ENCODE results near the gene LGI1.
"Not testable (repeated sequence)": the region's sequence is repeated elsewhere in the genome, so short reads cannot be mapped to it uniquely, and the experiment has no call there.

The LGI1 gene

DNA sequence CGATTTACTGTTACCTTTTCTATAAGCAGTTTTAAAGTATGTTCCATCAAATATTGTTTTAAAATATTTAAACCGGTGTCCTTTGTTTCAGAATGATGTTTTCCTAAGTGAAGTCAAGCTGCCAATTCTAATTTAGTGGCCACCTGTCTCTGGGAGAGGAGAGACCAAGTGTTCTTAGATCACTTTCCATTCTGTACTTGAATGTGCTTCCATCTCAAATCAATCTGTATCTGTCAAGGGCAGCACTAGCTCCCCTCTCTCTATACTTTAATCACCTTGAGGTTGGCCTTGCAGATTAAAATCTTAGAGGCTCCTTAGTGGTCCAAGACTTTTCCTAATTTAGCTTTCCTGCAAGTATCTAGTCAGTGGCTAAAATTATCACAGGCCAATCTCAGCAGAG is 49.6 kb downstream of the LGI1 start:
- no peak for DNase-seq (ENCODE audit: low read depth)

DNA sequence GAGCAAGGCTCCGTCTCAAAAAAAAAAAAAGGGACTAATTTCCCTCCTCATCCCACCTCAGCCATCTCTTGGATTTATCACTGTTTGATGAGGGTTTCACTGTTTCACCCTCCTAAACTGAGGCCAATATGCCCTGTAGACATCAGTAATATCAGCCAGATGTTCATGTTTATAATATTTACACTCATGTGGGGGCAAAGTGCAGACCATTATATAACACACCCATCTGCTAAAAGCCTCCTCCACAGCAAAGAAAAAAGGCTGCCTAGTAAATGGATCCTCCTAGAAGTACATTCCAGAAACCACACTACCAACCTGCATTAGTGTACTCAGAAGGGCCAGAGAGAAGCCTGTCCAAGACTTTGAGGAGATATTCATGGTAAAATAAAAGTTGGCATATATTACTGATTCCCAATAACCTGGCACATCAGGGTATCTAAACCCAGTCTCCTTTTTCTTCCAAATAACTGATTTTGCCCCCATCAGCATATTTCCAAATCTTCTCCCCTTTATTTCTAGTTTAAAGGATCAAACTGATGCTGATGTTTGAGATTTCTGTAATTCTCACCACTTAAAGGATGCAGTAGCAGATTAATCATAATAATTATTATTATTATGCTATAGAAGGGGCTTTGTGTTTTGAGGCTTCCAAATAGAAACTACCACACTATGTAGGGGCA is 55.1 kb downstream of the LGI1 start:
- DNase-seq (ENCODE audit: low read depth), result no peak

DNA sequence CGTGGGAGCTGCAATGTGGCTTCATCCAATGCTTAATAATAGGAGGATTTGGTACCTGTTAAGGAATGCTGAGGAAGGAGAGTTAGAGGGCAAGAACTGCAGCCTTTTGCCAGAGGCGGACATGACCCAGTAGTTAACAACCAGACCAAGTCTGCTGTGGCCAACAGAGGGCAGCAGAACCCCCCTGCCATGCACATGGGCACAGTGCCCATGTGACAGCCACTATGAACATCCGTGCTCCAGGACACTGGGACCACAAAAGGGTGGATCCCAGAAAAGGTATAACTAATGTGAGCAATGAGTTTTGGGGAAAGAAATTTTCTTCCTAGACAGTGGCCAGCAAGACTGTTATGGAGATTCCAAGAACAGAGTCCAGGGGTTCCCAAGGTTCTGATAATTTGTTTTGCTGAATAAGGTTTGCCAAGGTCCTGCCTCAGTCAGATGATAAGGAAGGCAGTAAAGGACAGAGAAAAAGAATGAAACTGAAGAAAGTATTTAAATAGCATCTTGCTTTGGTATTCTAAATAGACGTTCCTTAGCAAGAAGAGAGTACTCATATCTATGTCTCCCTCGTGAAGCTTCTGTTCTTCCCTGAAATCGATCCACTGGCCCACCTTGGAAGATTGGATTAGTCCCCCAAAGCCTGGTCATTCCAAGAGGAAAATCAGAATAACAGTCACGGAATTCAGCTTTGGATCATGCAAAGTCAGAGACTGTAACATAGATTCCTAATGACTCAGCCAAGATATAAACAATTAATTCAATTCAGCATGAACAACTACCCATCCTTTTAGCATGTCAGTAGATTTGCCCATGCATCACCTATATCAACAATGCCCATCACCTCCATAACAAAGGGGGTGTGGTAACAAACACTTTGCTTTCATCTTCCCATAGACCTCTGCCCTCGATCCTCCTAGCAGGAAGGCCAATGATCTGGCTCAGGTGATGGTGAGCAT is 56.0 kb downstream of the LGI1 start:
- no peak for DNase-seq (ENCODE audit: low read depth)

DNA sequence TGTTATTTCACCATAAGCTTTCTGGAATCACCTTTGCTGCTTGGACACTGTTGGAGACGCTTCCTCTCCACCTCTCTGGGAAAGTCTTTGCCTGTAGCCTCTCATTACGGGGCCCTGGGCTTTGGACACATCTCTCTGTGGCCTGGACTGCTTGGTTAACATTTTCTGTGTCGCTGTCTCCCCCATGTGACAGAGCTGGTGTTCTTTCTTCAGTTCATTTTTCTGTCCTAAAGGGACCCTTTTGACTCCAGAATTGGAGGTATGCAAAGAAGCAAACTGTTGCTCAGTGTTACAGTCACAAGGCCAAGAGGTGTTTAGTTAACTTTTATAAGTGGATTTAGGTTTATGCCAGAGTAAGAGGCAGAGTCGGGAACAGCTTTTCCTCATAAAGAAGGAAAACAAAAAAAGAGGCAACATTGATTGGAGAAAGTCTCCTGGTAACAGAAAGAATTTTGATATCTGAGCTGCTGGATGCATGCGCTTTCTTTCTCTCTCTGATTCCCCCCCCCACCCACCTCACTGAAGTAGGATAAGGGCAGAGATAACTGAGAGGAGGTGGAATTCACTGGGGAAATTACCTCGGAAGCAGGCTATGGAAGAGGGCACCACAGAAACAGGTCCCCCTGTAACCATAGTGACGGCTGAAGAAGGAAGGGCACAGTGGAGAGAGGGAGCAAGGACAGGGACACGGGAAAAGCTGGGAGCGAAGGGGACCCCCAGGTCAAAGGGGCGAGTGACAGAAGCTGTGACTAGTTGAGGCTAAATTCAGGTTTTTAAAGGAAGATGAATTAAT is 57.8 kb downstream of the LGI1 start:
- DNase-seq (ENCODE audit: low read depth), result no peak

DNA sequence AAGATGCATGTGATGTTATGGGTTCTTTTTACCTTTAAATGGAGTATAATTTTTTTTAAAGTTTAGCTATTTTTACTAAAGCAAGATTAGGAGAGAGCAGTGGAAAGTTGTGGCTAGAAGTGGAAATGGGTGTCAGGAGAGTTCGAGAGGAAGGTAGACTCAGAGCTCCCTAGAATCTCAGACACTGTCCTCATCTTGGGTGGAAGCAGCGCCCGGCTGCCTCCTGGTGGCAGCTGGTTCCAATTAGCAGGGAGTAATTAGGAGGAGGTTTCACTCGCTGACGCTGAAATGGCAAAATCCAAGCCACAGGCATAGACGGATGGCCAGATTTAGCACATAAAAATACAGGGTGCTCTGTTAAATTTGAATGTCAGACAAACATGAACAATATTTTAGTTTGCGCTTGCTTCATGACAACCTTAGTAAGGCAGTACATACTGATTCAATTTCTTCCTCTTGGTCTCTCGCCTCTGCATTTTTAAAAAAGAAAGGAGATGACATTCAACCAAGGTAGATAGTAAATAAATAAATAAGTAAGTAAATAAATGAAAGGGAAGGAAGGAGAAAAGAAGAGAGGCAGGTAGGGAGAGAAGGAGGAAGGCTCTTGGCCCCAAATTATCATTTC is 58.5 kb downstream of the LGI1 start:
- no peak for DNase-seq (ENCODE audit: low read depth)

DNA sequence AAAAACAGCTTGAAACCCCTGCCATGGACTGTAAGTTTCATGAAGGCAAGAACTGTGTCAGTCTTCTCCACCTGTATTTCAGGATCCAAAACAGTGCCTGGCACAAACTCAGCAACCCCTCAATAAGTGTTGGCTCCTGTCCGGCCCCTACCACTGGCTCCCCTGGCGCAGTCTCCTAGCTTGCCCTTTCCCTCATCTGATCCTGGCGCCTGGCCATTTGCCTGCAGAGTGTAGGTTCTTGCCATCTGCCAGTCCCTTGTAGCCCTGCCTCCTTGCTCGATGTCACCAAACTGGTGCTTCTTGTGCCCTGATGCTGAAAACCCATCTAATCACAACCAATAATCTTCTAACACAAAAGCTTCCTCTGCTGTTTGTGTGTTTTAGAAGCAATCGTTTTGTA is 60.4 kb downstream of the LGI1 start:
- no peak for DNase-seq (ENCODE audit: low read depth)

DNA sequence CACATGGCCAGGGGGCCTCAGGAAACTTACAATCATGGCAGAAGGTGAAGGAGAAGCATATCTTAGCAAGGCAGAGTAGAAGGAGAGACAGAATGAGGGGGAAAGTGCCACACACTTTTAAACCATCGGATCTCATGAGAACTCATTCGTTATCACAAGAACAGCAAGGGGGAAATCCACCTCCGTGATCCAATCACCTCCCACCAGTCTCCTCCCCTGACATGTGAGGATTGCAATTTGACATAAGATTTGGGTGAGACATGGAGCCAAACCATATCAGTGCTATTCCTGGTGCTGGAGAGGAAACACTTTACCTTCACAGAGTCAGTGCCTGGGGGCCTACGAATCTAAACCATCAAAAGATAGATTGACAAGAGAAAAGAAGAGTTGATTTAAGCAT is 61.8 kb downstream of the LGI1 start:
- DNase-seq (ENCODE audit: low read depth), result no peak

DNA sequence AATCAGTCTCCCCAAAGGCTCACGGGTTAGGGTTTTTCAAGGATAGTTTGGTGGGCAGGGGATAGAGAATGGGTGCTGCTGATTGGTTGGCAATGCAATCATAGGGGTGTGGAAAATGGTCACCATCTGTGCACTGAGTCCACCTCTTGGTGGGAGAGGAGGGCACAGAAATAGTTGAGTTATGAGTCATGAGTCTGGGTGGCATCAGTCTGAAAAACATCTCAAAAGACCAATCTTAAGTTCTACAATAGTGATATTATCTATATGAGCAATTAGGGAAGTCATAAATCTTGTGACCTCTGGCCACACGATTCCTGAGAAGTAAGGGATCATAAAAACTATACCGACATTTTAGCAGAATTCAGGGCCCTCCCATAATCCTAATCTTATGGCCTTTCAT is 62.7 kb downstream of the LGI1 start:
- DNase-seq (ENCODE audit: low read depth), result peak; percentile 46

DNA sequence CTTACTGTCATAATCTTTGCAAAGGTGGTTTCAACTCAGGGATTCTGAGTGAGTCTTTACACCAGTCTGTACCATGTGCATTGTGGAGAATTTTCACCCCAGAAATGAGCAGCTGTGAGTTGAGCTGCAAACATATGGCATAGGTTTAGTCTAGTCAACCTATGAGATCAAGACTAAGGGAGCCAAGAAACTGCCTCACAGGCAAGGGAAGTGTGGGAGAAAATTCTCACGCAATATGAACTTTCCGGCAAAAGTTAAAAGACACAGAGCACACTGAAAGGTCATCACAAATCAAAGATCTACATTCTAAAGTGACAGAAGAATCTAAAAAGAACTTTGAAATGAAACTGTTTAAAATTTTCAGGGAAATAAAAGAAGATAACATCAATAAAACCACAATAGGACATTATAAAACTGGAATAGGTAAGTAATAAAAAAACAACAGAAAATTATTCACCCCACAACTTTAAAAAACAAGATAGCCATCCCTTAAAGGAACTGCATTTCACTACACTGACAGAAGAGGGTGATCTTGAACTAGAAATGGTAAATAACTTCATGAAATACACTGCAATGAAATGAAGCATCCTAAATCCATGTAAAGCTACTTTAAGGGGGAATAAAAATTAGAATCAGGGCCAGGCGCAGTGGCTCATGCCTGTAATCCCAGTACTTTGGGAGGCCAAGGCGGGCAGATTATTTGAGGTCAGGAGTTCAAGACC is 63.5 kb downstream of the LGI1 start:
- DNase-seq (ENCODE audit: low read depth), result no peak

DNA sequence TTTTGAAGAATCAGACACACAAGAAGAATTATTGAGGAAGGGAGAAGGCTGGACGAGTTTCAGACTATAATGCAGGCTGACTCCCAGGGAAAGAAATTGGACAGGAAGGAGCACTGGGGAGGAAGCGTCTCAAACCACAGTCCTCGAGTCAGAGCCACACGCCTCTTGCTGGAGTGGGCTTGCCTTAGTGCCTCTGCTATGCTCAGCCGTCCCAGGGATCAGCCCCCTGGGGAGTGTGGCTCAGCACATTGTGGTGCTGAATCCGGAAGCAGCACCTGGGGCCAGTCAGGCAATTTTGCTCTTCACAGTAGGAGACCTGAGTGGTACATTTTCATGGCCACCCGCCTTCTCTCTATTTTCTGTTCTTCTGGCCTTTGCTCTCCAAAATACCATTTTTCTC is 68.6 kb downstream of the LGI1 start:
- no peak for DNase-seq (ENCODE audit: low read depth)

DNA sequence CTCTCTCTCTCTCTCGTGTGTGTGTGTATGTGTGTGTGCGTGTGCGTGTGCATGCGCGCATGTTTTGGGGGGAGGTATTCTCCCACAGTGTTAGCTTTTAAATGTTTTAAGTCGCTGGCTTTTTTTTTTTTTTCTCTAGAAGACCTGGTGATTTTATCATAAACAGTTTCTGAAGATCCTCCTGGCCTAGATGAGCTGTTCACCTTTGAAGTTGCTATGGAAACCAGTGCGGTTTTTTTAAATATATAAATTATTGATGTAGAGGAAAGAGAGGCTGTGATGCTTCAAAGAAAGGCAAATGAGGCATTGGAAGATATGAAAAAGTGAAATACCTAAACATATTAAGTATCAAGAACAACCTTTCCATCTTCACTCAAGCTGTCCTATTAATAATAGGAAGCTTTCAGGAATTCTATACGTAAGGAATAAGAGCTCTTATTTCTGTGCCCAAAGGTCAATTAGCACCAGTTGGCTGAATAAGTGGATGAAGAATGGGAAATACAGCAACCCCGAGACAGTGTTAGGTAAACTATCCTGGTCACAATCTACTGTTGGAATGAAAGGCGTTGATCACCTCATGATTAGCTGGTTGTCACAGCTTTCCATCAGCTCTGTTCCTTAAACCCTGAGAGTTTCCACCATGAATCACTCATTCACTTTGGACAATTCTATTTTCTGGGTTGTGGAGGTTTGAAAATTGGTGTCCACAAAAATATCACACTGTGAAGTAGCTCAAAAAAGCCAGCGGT is 69.5 kb downstream of the LGI1 start:
- no peak for DNase-seq (ENCODE audit: low read depth)

DNA sequence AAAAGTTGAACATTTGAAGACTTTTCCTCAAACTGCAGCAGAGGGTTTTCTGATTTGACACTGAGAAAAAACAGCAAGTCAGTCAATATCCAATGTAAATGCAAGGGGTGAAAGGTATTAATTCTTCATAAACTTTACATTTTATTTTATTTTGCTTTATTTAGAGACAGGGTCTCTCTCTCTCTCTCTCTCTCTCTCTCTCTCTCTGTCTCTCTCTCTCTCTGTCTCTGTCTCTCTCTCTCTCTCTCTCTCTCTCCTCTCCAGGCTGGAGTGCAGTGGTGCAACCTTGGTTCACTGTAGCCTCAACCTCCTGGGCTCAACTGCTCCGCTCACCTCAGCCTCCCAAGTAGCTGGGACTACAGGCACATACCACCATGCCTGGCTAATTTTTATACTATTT is 73.3 kb downstream of the LGI1 start:
- not testable (repeated sequence) for DNase-seq (ENCODE audit: low read depth)

DNA sequence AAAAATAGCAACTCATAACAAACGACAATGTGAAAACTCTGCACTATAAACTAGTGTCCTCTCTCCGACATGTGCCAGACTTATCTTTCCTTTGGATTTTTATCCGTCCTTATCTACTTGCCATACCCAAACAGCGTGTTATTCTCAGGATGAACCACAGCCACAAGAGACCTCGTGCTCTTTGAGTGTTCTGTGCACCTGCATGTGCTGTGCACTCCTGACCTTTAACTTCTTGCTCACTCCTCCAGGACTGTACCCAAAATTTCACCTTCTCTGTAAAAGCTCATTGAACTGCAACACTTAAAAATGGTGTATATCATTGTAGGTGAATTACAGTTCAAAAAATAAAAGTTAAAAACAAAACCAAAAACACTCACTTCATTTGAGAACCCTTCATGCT is 78.0 kb downstream of the LGI1 start:
- DNase-seq (ENCODE audit: low read depth), result no peak

DNA sequence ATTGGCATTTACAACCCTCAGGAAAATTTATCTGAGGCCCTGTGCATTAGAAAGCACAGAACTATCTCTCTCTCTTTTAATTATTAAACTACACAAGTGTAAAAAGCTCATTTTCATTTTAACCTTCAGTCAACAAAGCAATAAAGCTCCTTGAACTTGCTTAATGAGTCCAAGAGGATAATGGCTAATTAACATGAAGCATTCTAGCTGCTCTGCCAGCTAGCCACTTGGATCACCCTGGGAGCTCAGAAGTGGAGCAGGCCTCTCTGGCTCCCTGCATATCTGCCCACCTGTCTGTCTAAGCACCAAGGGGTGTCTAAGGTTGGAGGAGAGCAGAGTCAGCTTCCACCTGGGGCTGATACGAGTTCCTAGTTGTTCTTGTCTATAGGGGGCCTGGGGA is 80.1 kb downstream of the LGI1 start:
- DNase-seq (ENCODE audit: low read depth), result no peak

DNA sequence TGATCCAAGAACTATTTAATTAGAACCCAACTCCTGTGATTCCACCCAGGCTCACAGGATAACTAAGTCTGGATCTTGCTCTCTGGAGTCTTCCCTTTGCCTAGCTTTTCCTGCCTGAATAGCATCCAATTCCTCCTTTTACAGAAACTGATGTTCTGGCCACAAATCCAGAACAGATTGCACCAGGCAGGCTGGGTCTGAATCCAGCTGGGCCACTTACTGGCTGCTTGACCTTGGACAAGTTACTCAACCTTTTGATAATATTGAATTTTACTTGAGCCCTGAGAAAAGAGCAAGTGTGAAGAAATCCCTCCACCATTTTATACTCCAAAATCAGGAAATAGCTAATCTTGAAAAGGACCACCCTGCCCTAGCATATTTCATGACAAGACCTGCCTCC is 80.5 kb downstream of the LGI1 start:
- DNase-seq (ENCODE audit: low read depth), result no peak

DNA sequence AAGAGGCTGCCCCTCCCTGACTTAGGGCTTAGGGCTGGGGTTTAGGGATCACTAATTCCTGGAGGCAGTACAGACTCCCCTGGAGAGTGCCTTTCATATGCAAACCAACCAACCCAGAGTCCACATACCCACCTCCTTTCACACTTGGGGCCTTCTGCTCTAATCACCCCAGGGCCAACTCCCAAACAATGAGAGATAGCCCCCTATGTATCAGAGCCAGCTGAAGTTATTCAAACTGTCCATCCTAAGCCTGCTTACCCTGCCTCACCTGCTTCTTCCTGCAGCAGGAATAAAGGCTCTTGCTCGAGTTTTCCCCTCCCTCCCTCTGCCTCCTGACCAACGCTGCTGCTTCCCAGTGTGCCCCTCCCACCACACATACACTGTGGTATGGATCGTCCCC is 84.2 kb downstream of the LGI1 start:
- no peak for DNase-seq (ENCODE audit: low read depth)

DNA sequence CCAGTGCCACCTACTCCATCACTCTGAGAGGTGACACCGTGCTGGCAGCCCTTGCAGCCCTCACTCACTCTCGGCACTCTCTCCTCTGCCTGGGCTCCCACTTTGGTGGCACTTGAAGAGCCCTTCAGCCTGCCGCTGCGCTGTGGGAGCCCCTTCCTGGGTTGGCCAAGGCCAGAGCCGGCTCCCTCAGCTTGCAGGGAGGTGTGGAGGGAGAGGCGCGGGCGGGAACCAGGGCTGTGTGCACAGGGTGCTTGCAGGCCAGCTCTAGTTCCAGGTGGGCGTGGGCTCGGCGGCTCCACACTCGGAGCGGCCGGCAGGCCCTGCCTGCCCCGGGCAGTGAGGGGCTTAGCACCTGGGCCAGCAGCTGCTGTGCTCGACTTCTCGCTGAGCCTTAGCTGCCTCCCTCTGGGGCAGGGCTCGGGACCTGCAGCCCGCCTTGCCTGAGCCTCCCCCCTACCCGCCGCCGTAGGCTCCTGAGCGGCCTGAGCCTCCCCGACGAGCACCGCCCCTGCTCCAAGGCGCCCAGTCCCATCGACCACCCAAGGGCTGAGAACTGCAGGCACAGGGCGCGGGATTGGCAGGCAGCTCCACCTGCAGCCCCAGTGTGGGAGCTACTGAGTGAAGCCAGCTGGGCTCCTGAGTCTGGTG is 87.4 kb downstream of the LGI1 start:
- DNase-seq (ENCODE audit: low read depth), result no peak

Data from HS-27A (cell line).